Measurements from ENCODE around the gene CARD11.

The CARD11 gene

DNA sequence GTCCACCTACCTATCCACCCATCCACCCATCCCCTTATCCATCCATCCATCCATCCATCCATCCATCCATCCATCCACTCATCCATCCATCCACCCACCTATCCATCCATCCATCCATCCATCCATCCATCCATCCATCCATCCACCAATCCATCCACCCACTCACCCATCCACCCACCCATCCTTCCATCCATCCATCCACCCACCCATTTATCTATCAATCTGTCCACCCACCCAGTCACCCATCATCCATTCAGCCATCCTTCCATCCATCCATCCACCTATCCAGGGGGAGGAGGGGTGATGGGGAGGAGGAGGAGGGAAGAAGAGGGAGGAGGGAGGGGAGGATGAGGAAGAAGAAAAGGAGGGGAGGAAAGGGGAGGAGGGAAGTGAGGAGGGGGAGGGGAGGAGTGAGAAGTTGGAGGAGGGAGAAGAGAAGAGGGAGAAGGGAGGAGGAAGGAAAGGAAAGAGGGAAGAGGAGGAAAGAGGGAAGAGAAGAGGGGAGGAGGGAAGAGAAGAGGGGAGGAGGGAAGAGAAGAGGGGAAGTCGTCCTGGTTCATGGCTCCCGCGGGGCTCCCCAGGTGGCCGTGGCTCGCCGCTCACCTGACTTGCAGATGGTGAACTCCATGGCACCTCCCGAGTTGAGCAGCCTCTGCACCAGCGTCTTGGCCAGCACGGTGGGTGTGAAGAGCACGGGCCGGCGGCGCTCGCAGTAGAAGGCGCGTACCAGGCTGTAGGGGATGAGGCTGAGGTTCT lies 130.8 kb downstream of the CARD11 start:
- Mint-ChIP-seq H3K27ac (no peak overlapping the region), H3K27me3 (ENCODE audit: low read depth) (no peaks in the 10 kb centered on the region), H3K4me1 (ENCODE audit: low read depth) (peaks cover 2% of the 10 kb centered on the region), H3K9me3 (no peaks in the 10 kb centered on the region), H3K4me3 (no peak overlapping the region), H3K36me3 (ENCODE audit: low read depth) (peaks cover 36% of the 10 kb centered on the region)

DNA sequence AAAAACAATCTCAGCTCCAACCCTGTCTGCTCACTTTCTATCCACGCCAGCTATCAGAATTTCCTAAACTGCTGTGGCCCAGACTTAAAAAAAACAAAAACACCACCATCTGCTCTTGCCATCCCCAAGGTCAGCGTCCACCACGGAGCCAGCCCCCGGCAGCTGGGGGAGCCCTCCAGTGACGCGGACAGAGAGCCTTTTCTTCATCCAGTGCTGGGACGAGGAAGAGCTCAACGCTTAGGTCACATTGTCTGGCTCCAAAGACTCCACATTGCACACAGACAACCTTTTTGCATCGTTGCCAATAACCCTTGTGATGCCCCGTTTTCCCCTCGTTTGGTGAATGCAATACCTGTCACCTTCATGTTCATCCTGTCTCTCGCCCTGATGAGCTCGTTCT lies 132.2 kb downstream of the CARD11 start:
- no peaks in the 10 kb centered on the region for H3K9me3 Mint-ChIP-seq
- H3K27ac Mint-ChIP-seq = peak overlapping the region; percentile 9
- H3K4me3 Mint-ChIP-seq = no peak overlapping the region
- no peaks in the 10 kb centered on the region for H3K27me3 Mint-ChIP-seq (ENCODE audit: low read depth)
- peaks cover 2% of the 10 kb centered on the region for H3K4me1 Mint-ChIP-seq (ENCODE audit: low read depth)
- H3K36me3 Mint-ChIP-seq (ENCODE audit: low read depth) = peaks cover 36% of the 10 kb centered on the region

DNA sequence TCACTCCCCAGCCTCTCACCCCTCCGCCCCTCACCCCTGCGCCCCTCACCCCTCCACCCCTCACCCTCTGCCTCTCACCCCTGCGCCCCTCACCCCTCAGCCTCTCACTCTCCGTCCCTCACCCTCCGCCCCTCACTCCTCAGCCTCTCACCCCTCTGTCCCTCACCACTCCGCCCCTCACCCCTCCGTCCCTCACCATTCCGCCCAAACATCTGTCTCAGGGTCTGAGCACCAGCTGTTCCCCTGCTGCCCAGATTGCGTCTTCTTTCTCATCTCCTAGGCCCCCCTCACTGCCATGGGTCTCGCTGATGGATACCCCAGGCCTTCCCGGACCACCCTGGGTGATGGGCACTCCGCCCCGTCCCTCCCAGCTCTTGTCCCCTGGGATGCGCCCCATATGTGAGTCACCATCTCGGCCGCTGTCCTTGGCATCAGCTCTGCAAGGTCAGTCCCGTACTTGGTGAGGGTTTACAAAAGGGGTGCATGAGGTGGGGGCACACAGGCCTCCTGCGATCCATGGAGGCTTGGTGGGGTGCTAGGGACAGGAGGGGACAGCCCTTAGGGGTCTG lies 134.1 kb downstream of the CARD11 start:
- Mint-ChIP-seq H3K4me1 (ENCODE audit: low read depth) (peaks cover 4% of the 10 kb centered on the region), H3K4me3 (no peak overlapping the region), H3K27me3 (ENCODE audit: low read depth) (no peaks in the 10 kb centered on the region), H3K9me3 (peaks cover 4% of the 10 kb centered on the region), H3K36me3 (ENCODE audit: low read depth) (peaks cover 48% of the 10 kb centered on the region), H3K27ac (no peak overlapping the region)

DNA sequence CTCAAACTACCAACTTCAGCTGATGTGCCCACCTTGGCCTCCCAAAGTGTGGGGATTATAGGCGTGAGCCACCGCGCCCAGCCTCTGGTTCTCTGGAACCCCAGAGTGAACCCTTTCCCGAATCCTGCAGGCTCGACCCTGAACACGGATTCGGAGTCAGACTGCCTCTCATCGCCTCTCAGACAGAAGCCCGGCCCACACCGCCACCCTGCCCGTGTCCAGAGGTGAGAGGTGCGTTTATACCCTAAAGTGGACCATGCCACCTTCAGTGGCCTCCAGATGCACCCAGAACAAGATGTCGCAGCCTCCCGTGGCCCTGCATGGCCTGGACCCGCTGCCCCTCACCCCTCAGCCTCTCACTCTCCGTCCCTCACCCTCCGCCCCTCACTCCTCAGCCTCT lies 134.6 kb downstream of the CARD11 start:
- Mint-ChIP-seq H3K4me1 (ENCODE audit: low read depth) (peaks cover 8% of the 10 kb centered on the region), H3K4me3 (no peak overlapping the region), H3K9me3 (peaks cover 4% of the 10 kb centered on the region), H3K27me3 (ENCODE audit: low read depth) (no peaks in the 10 kb centered on the region), H3K27ac (no peak overlapping the region), H3K36me3 (ENCODE audit: low read depth) (peaks cover 53% of the 10 kb centered on the region)

DNA sequence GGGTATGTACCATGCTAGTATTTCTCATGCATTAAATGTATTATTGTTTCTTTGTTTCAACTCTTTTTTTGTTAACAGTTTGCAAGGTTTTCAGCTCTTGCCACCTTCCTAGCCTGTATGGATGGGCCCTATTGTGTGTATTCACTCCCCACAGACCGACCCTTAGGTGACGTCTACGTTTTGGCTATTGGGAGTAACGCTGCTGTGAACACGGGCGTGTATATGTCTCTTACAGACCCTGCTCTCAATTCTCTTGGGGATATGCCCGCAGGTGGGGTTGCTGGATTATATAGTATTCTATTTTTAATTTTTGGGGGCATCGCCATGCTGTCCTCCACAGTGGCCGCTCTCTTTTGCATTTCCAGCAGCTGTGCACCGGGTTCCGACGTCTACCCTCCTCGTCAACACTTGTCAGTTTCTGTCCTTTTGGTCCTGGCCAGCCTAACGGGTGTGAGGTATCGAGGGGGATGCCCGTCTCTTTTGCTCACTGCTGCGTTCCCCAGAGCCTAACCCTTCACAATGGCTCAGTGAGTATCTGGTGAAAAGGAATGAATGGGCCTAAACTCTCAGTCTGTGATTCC lies 135.5 kb downstream of the CARD11 start:
- H3K36me3 Mint-ChIP-seq (ENCODE audit: low read depth) = peaks cover 54% of the 10 kb centered on the region
- no peaks in the 10 kb centered on the region for H3K27me3 Mint-ChIP-seq (ENCODE audit: low read depth)
- H3K27ac Mint-ChIP-seq = no peak overlapping the region
- H3K4me1 Mint-ChIP-seq (ENCODE audit: low read depth) = peaks cover 17% of the 10 kb centered on the region
- no peak overlapping the region for H3K4me3 Mint-ChIP-seq
- H3K9me3 Mint-ChIP-seq = peaks cover 4% of the 10 kb centered on the region

DNA sequence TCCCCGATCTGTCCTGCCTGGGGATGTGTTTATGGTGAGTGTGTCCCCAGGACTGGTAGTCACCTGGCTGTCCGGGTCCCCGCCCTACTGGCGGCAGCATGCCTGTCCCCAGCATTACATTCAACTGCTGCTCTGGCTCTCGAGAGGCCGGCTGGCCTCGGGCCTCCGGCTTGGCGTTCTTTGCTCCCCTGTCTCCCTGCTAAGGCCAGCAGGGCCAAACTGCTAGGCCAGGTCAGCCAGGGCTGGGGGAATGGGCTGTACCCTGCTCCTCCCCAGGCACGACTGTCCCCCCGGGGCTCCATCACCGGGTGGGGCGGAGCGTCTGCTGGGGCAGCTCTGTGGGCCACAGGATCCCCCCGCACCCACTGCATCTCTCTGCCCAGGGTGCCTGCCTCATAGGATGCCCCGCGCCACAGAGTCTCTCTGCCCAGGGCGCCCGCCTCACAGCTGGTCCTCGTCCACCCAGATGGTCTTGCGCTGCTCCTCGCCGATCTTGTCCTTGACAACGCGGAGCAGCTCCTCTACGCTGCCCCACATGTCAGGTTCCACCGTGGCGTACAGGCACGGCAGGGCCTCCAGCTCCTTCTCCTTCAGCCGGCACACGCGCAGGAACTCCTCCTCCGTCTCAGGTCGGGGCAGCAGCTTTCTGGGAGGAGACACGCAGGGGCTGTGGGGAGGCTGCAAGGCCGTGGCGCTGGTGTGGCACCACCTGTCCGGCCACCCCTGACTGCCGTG lies 137.3 kb downstream of the CARD11 start:
- Mint-ChIP-seq H3K9me3 (peaks cover 4% of the 10 kb centered on the region), H3K4me1 (ENCODE audit: low read depth) (peaks cover 23% of the 10 kb centered on the region), H3K4me3 (no peak overlapping the region), H3K27ac (peak overlapping the region; percentile 31), H3K36me3 (ENCODE audit: low read depth) (peaks cover 51% of the 10 kb centered on the region), H3K27me3 (ENCODE audit: low read depth) (no peaks in the 10 kb centered on the region)

DNA sequence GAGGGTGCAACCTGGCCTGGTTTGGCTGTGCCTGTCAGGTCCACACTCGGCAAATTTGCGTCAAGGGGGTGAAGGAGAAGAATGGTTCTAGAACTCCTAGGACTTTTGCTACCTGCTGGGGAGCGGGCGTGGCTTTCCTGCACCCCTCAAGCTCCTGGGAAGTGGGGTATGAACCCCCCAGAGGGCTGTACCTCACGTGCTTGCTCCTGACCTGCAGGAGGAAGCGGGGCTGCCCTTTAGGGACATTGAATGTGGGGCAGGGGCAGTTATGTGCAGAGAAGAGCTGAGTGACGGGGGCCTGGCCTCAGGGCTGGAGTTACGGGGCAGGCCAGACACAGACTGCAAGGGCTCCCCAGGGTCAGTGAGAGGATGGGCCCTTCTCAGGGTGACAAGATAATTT lies 138.2 kb downstream of the CARD11 start:
- Mint-ChIP-seq H3K9me3 (peaks cover 4% of the 10 kb centered on the region), H3K27me3 (ENCODE audit: low read depth) (no peaks in the 10 kb centered on the region), H3K36me3 (ENCODE audit: low read depth) (peaks cover 49% of the 10 kb centered on the region), H3K4me1 (ENCODE audit: low read depth) (peaks cover 27% of the 10 kb centered on the region), H3K27ac (no peak overlapping the region), H3K4me3 (no peak overlapping the region)

DNA sequence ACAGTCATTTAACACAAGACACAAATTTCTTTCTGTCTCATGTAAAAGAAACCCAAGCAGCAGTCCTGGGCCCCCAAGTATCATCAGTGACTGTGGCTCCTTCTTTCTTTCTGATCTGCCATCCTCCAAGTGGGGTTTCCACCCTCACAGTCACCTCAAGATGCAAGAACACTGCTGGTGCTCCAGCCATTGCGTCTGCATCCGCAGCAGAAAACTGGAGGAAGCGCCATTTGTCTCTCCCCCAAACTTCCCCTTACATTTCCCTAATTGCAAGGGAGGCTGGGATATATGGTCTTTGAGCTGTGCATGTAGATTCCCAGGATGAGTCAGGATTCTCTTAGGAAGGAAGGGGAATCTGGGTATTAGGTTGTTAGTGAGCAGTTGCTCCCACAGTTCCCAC lies 138.6 kb downstream of the CARD11 start:
- Mint-ChIP-seq H3K36me3 (ENCODE audit: low read depth) (peaks cover 51% of the 10 kb centered on the region), H3K27me3 (ENCODE audit: low read depth) (no peaks in the 10 kb centered on the region), H3K27ac (no peak overlapping the region)

DNA sequence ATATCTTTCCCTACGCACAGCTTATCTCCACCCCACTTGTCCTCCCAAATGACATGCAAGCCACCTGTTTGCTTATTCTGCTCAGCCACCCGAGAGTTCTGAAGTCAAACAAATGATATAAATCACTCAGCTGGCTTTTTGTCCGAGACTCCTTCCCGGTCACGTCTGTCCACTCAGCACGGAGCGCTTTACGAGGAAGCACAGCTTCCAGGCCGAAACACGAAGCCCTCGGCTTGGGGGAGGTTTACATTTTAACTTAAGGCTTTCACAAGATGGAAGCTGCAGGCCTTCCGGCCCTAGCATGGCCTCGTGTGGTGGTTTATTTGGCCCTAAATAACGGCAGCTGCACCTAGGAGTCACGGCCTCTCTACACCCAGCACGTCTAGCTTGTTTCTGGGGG lies 139.5 kb downstream of the CARD11 start:
- peak overlapping the region; percentile 18 for H3K27ac Mint-ChIP-seq

More for the DNA sequence above, 138.6 kb downstream of the CARD11 start:
- no peak overlapping the region for H3K4me3 Mint-ChIP-seq
- peaks cover 27% of the 10 kb centered on the region for H3K4me1 Mint-ChIP-seq (ENCODE audit: low read depth)
- peaks cover 4% of the 10 kb centered on the region for H3K9me3 Mint-ChIP-seq

DNA sequence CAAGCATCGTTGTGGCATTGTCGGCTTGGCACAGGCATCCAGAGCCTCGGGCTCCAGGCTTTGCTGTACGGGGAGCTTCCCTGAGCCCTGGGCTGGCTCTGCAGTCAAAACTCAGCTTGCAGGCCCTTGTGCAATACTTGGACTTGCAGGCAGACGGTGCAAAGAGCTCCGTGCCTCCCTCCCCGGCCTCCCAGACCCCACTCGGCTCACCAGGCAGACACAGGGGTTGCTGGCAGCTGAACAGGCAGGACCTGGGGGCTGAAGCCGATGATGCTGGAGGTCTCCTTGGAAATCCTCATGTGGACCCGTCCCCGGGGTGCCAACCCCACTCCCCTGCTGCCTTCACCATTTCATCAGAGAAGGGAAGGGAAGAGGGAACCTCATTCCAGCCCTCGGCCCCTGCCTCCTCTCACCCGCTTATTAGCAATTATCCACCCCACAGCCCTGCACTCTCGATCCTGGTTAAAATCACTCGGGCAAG lies 139.9 kb downstream of the CARD11 start:
- Mint-ChIP-seq H3K4me1 (ENCODE audit: low read depth) (peaks cover 27% of the 10 kb centered on the region), H3K9me3 (peaks cover 4% of the 10 kb centered on the region), H3K27me3 (ENCODE audit: low read depth) (no peaks in the 10 kb centered on the region), H3K36me3 (ENCODE audit: low read depth) (peaks cover 50% of the 10 kb centered on the region), H3K4me3 (no peak overlapping the region), H3K27ac (peak overlapping the region; percentile 86)

More for the DNA sequence above, 139.5 kb downstream of the CARD11 start:
- peaks cover 47% of the 10 kb centered on the region for H3K36me3 Mint-ChIP-seq (ENCODE audit: low read depth)
- peaks cover 27% of the 10 kb centered on the region for H3K4me1 Mint-ChIP-seq (ENCODE audit: low read depth)
- H3K9me3 Mint-ChIP-seq = peaks cover 4% of the 10 kb centered on the region
- no peak overlapping the region for H3K4me3 Mint-ChIP-seq
- H3K27me3 Mint-ChIP-seq (ENCODE audit: low read depth) = no peaks in the 10 kb centered on the region

DNA sequence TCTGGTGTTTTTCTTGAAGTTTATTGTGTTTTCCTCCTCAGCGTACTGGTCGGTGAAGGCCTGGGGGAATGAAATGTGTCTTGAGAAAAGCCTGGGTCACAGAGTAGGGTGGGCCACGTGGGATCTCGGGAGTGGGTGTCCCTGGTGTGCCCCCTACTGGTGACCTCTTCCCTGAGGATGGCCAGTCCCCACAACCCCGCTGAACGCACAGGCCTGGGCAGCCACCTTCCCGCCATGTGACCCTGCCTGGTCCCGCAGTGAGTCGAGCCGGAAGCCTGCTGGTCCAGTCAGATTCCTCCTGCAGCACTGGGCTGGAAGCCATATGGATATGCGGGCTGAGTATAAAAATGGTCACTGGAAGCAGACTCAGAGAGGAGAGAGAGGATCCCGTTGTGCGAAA lies 146.6 kb downstream of the CARD11 start:
- Mint-ChIP-seq H3K27me3 (ENCODE audit: low read depth) (no peaks in the 10 kb centered on the region), H3K4me1 (ENCODE audit: low read depth) (peaks cover 27% of the 10 kb centered on the region), H3K27ac (no peak overlapping the region), H3K4me3 (no peak overlapping the region), H3K36me3 (ENCODE audit: low read depth) (peaks cover 12% of the 10 kb centered on the region), H3K9me3 (no peaks in the 10 kb centered on the region)

DNA sequence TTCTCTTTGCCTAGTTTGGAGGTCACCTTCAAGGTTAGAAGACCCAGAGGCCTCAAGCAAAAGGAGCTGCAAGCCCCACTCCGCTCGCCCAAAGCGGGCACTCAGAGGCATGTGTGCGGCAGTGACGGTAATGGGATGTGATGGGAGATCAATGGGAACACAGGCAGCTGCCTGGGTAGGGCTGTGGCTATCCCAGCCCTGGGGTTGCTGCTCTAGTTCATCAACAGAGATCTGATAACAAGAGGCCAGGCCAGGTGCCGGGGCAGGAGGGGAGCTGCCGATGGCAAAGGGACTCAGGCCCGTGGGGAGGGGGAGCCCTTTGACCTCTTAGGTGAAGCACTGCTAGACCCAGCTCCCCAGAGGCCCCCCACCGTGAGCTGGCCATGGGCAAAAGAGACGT lies 147.5 kb downstream of the CARD11 start:
- Mint-ChIP-seq H3K4me3 (peak overlapping the region; percentile 14), H3K27me3 (ENCODE audit: low read depth) (no peaks in the 10 kb centered on the region), H3K36me3 (ENCODE audit: low read depth) (peaks cover 9% of the 10 kb centered on the region), H3K9me3 (no peaks in the 10 kb centered on the region), H3K27ac (peak overlapping the region; percentile 19), H3K4me1 (ENCODE audit: low read depth) (peaks cover 25% of the 10 kb centered on the region)

DNA sequence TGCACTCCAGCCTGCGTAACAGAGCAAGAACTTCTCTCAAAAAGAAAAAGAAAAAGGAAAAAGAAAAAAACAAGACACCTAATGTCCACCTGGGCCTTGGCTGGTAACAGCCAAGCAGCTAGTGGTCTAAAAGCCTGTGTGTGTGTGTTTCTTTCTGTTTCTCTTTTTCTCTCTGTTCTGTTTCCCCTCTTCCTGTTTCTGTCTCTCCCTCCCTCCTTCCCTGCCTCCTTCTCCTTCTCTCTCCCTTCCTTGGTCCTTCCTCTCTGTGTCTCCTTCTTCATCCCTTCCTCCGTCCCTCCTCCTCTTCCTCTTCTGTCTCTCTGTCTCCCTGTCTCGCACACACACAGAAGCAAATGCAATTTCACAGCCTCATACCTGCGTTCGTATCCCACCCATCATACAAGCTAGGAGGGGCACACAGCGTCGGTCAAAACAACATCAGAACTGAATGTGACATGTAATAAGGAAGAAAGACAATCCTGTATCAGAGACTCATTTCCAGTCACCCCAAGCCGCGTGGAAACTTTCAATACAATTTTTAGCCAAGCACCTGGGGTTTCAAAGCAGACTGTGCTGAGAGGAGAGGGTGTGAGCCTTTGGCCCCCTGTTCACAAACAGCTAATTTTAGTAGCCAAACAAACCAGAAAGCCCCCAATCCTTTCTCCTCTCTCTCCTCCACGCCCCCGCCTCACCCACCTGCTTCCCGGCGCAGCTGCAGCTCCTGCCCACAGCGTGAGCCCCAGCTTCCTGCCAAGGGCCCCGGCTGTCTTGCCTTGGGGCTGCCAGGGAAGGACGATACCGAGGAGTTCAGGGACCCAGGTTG lies 149.3 kb downstream of the CARD11 start:
- no peaks in the 10 kb centered on the region for H3K27me3 Mint-ChIP-seq (ENCODE audit: low read depth)
- peak overlapping the region; percentile 84 for H3K4me3 Mint-ChIP-seq
- peaks cover 4% of the 10 kb centered on the region for H3K36me3 Mint-ChIP-seq (ENCODE audit: low read depth)
- peak overlapping the region; percentile 92 for H3K27ac Mint-ChIP-seq
- H3K4me1 Mint-ChIP-seq (ENCODE audit: low read depth) = peaks cover 23% of the 10 kb centered on the region
- H3K9me3 Mint-ChIP-seq = no peaks in the 10 kb centered on the region

DNA sequence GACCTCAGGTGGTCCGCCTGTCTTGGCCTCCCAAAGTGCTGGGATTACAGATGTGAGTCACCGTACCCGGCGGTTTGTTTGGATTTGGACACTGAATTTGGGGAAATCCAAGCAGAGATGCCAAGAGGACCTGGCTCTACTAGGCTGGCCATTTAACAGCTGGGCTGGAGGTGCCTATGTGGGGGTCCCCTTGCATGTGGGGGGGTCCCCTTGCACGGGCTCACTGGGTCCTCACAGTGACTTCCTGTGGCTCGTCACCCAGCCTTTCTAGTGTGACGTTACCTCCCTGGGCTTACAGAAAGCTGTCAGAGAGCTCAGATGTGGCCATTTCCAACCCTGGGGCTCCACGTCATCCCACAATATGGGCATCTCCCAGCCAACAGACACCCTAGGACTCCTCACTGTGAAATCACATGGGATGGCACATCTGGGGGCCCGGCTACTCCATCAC lies 150.2 kb downstream of the CARD11 start:
- peak overlapping the region; percentile 92 for H3K27ac Mint-ChIP-seq
- H3K36me3 Mint-ChIP-seq (ENCODE audit: low read depth) = no peaks in the 10 kb centered on the region
- H3K27me3 Mint-ChIP-seq (ENCODE audit: low read depth) = no peaks in the 10 kb centered on the region
- H3K4me3 Mint-ChIP-seq = peak overlapping the region; percentile 84
- peaks cover 23% of the 10 kb centered on the region for H3K4me1 Mint-ChIP-seq (ENCODE audit: low read depth)
- no peaks in the 10 kb centered on the region for H3K9me3 Mint-ChIP-seq

All from T-helper 1 cell treated with Interleukin-12 subunit alpha and Interleukin-12 subunit beta and Interleukin-4 antibody, amounts not matched to agents 30 μg/mL and 1 μg/mL, for 36 hours (primary cell).